A204.1 (cell line): ENCODE measurements around the gene ROR2.

Experiments used
- FAIRE-seq: peaks from 2 replicates; lab custom pipeline; 2012; peaks lifted over from hg19 to GRCh38; lab: Jason Lieb, UNC

ROR2 gene

DNA sequence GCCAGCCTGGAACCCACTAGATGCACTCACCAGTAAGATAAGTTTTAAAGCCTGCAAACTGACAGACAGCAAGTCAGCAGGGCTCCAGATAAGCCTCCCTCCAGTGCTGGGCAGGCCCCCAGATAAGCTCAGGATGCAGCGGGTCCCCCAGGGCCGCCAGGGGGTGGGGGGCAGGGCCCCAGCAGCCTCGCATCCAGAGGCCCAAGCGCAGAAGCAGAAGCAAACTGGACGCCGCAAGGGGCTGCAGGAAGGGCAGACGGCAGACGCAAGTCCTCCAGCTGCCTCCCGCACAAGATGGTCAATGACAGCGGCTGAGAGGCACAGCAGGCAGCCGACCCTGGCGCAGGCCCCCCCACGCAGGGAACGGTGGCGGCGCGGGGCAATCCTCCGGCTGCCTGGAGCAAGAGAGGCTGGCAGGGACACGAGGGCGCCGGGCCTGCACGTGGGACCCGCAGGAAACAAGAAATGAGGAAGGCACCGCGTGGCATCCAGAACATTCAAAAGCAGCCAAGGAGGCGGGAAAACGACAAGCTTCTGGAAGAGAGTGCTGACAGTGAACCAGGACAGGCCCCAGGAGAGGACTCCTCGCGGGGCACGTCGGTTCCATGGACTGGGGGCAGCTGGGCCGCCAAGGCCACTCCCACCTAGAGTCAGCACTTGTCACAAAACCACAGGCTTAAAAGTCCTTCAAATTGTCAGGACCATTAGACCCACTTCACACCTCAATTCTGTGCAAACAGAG, 49.8 kb downstream of the ROR2 start:
- FAIRE-seq, result no peak

DNA sequence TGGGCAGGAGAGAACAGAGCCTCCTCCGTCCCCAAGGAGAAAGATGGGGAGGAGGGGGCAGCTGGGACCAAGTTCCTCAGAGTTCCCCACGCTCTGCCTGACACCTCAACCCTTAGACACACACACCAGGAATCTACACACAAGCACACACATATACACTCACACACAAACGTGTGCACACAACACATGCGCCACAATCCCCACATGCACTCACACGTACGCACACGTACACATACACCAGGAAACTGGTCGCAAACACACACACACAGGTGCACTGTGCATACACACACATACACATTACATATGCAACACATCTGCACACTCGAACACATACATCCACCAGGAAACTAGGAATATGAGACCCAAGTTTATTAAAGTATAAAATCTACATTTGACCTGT, 50.4 kb downstream of the ROR2 start:
- no peak for FAIRE-seq

DNA sequence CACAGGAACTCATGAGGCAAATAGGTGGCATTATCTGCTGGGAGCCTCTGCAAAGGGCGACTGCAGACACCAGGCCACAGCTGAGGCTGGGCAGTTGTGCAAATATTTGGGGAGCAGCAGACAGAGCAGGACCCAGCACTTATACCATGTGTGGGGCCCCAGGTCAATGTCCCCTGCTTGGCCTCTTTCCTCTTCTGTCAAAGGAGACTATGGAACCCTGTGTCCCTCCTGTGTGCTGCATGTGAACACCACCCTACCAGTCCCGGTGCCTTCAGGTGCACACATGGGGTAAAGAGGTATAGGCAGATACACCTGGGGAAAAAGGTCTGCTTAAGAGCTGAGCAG, 50.8 kb downstream of the ROR2 start:
- FAIRE-seq, result no peak

DNA sequence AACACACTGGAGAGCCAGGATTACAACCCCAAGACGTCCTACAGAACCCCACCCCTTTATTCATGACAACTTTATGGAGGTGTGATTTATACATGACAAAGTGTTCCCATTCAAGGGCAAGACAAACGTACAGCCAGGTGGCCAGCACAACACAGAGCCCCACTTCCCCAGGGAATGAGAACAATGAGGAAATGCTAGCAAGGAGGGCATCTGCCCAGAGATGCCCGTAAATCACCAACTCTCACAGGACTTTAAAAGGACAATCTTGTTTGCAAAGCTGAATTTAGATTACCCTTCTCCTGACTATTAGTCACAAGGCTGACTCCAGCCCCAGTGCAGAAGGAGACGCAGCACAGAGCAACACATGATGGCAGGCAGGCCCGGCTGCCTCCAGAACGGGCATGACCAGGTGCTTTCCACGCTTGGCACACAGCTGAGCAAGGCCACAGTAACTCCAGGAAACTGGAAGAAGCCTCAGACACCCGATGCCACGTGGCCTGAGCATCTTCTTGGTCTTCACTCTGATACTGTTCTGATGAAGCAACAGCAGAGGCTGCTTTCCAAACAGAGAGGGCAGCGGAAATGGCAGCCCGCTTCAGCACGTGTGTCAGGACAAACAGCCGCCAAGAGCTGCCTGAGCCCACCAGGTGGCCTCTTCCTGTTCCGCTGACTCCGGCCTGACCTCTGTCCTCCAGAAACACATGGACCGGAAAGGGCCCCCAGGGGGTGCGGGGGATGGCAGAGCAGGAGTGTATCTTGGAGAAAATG, 51.4 kb downstream of the ROR2 start:
- FAIRE-seq, result no peak

DNA sequence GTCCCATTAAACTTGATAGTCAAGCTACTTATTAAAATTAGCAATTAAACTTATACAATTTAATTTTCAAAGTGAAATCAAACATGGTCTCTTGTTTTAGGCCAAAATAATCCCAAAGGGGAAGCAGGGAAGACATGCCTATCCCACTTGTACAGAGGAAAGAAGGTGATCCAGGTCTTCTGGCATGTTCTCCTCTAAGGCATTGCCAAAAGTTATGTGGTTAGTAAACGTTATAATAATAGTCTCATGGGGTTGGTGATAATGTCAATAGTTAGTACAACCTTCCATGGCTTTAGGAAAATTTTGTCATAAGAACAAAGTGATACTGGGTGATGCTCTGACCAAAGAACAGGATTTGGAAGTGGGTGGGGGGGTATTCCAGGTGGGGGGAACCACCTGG, 52.8 kb downstream of the ROR2 start:
- FAIRE-seq, result no peak

DNA sequence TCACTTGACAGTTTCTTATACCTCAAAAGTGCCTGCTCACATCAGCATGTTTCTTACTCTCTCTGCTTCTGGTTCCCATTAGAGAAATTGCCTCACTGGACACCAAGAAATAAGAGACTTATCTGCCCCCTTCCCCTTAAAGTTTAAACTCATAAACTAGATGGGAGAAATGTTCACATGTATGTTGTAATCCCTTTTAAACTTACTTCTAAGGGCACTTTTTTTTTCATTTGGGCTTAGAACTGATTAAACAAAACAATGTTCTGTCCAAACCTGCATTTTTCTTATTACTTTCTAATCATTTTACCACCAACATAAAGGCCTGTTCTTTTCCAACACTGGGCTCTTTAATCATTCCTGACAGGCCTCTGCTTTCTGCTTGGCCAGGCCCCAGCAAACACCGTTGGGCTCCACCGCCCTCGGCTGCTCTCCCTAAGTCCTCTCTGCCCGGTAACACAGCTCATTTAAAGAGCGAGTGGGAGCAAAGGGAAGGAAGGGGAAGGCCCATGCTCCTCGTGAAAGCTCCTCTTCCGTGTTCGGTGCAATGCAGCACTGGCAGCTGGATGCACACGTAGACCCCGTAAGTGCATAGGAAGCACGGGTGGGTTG, 53.4 kb downstream of the ROR2 start:
- no peak for FAIRE-seq

DNA sequence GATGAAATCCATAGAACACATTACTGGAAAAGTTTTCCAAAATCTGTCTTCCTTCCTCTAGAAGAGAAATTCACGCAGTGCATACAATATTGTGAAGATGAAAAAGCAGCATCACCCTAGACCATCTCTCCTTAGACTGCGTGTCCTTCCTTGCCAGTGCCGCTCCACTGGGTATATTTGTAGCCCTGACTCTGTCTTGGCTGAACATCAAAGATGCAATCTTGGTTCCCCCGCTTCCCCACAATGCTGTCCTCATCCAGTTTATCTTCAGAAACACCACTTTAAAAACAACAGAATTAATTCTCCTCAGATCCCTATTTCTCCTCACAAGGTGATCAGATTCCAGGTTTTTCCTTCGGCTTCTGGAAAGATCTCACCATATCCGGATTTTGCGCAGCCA, 53.9 kb downstream of the ROR2 start:
- FAIRE-seq, result no peak

DNA sequence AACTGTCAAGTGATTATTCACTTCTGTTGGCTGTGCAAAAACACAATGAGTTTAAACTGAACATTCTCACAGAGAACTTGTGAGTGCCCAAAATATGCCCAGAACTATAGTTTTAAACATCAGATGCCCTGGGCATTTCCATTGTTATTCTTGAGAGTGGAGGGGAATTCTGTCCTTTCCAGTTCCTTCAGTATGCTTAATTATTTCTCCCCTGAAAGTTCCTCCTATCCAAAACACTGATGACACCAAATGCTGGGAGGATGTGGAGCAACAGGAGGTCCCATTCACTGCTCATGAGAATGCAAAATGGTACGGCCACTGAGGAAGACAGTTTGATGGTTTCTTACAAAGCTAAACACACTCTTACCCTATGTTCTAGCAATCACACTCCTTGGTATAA, 55.5 kb downstream of the ROR2 start:
- no peak for FAIRE-seq

DNA sequence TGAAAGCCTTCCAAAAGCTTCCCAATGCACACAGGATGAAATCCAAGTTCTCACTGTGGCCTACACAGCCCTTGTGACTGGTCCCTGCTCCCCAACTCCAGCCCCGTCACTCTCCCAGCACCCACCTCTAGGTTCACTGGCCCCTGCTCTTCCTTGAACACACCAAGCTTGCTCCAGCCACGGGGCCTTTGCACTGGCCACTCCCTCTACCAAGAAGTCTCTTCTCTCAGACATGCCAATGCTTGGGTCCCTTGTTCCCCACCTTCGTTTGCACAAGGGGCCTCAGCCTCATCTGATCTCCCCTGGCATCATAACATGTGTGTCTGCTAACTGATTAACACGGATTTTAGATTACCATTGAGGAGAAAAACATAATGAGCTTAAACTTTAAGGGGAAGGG, 56.0 kb downstream of the ROR2 start:
- FAIRE-seq, result no peak

DNA sequence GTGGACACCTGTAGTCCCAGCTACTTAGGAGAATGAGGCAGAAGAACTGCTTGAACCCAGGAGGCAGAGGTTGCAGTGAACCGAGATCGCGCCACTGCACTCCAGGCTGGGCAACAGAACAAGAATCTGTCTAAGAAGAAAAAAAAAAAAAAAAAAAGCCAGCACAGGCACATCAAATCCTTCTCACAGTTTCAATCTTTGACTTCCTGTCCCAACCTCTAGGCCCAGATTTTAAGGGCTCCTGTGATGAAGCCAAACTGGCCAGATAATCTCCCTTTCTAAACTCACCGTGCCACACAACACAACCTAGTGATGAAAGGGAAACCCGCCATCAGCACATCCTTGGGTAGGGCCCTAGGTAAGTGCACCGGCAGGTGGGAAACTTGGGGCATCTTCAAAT, 58.1 kb downstream of the ROR2 start:
- FAIRE-seq, result no peak

DNA sequence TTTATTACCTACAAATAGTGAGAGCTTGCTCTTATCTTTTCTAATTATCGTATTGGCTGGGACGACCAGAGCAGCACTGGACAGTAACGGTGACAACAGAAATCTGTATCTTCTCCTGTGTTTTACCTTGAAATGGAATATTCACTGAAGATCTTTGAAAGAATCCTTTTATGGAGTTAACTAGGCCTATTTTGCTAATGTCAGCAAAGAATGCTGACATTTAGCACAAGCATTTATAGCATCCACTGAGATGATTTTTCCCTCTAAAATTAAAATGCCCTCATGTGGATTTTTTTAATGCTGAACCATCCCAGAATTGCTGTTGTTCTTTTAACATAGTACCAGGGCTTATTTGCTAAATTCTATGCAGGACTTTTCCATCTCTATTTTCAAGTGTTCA, 59.4 kb downstream of the ROR2 start:
- no peak for FAIRE-seq

DNA sequence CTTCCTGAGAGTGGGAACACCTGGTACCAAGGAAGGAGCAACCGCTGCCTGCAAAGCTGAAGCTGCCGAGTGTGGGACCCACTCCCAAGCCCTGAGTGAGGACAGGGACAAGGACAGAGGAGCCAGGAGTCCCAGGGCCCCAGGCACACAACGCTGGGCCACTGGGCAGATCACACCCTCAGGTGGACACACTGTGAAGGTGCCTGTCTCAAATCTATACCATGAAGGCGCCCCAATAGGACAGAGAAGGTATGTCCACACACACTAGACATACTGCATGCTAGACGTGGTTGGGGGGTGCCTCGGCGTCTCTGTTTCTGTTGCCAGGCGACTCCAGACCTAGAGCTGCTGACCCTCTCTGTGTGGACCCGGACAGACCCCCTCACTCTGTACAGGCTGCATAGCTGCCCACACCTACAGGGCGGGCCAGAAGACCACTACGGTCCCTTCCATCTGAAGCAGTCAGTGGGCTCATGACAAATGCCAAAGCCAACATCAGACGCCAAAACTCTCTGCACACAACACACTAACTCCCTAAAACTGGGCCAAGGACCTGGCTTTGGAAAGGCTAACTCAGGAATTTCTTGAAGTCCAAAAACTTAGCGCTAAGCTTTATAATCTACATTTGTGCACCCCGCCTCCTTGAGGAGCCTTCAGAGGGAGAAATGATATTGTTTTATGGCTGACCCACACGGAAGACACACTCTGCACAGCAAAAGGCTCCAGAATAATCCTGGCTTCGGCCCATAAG, 60.7 kb downstream of the ROR2 start:
- FAIRE-seq, result no peak

DNA sequence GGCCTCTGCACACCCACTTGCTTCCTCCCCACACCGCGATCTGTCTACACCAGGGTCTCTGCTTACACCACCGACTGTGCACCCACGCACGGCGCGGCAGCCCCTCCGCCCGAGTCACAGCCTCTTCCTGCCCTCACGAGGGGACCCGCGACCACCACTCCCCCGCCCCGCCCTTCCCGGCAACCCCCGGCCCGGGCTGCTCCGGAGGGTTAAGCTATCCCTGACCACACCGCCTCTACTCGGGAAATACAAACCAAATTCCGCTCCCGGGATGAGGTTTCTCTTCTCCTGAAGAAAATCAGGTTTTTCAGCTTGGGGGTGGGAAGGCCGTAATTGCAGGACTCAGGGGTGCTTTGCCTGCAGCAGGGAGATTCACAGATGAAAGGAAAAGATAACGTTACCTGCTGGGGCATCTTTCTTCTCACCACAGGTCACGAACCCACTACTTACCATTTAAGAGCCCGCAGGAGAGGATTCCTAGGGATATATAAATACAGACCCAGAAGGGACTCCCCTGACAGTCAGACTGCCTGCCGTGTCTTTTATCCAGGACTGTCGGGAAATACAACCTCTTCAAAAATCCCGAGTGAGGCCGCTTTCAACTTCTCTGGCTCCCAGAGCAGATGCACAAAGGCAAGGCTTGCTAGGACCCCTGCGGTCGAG, 63.5 kb downstream of the ROR2 start:
- no peak for FAIRE-seq

DNA sequence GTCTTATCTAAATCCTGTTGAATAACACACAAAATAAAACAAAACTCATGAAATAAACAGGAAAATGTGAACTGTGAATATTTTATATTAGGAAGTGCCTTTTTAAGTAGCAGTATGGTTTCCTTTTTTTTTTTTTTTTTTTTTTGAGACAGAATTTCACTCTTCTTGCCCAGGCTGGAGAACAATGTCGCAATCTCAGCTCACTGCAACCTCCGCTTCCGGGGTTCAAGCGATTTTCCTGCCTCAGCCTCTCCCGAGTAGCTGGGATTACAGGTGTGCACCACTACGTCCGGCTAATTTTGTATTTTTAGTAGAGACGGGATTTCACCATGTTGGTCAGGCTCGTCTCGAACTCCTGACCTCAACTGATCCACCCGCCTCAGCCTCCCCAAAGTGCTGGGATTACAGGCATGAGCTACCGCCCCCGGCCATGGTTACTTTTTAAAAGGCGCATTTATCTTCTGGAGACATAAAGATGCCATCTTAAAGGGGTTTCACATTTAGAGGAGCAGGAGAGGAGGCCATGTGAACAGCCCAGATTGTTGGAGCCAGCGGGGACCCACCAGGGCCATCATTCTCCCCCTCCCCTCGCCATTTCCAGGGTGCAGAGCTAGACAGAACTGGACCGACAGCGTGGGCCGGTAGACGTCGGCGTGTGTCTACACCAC, 64.1 kb downstream of the ROR2 start:
- FAIRE-seq, result no peak

DNA sequence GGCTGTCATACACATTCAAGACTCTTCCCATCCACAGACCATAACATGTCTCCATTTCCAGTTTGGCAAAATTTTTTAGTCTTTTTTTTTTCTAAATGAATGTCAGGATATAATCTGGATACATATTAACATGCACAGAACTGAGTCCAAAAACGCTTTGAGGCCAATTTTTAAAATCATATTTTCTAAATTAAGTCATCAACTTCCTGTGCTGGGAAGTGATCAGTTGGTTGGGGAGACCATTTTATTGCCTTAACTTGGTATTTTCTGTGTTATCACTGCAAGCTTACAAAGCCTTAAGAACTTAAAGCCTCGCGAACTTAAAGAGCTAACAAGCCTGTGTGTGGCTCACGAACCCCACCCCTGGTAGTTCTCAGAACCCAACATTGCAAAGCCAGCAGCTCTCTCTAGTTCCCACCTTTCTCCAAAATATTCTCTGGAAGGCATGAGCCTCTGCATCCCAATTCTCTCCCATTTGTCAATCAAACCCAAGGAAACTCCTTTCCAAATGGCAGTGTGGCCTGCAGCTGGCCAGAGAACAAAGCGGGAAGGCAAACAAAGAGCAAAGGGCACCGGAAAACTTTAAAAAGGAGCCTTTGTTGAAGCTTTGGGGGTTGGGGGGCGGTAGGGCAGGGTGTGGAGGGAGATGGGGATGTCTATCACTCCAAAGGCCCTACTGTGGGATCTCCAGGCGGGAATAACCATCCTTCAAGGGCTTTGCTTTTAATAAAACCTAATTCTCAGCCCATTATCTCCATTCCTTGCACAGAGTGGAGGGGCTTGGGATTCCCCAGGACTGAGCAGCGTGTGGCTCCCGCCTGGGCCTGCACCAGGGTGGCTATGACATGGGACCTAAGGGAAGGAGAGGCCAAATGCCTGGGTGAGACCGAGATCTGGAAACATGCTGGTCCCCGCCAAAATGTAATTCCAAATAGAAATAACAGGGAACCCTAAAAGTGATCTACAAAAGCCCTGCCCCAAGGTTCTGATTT, 65.0 kb downstream of the ROR2 start:
- FAIRE-seq, result no peak

DNA sequence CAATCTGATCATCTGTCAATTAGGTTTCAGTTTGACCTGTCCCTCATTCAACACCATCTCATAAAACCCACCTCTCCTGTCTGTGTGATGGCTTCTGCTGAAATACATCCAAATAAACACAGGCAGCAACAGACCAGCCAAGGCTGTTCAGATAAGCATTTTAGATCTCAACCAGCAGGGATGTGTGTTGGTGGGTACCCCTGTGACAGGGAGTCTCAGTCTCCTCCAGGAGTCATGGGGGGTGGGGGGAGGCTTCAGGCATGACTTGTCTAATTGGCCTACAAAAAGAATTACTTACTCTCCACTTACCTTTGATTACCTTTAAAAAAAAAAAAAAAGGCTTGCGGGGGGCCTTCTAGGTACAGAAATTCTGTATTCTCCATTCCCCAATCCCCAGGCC, 65.9 kb downstream of the ROR2 start:
- no peak for FAIRE-seq

DNA sequence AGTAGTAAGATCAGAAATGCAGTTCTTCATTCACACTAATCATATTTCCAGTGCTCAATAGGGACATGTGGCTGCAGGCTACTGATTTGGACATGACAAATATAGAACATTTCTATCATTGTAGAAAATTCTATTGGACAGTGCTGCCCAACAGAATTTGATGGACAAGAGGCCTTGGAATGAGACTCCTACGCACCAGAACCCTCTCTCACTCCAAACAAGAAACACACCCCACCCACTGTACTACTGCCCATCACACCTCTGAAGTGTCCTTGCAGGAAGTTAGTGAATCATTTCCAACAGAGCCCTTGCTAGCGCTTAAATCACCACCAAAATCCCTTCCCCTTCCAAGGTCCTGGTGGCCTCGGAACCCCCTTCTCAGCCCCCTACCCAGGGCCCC, 66.5 kb downstream of the ROR2 start:
- FAIRE-seq, result no peak

DNA sequence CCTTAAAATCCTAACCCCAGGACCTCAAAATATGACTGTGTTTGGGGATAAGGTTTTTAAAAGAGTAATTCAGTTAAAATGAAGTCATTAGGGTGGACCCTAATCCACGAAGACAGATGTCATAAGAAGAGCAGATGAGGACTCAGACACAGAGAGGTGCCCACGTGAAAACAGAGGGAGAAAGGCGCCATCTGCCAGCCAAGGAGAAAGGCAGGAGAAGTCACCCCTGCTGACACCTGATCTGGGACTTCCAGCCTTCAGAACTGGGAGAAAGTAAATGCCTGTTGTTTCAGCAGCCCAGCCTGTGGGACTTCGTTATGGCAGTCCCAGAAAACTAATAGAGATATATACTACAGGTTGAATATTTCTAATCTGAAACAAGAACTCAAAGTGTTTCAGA, 67.4 kb downstream of the ROR2 start:
- FAIRE-seq, result no peak

DNA sequence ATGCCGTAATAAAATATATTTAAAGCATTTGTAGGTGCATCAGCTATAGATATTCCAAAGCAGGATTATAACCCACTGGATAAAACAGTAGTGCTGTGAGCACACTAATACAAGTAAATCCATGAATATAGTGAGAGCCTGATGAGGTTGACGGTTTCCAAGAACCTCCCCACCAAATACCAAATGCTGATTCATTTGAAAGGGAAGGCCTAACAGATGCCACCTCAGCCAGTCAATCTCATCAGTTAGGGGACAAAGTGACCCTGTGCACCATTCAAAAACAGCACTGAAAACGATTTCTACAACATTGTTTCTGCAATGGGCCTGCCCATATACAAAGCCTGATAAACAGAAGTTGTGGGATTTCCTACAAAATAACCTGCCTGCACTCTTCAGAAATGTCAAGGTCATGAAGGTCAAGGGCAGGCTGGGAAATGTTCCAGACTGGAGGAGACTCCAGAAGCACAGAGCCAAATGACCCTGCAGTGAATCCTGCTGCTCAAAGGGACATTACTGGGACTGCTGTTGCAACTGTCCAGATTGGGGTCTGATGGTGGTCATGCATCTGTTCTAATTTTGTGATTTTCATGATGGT, 69.6 kb downstream of the ROR2 start:
- no peak for FAIRE-seq

DNA sequence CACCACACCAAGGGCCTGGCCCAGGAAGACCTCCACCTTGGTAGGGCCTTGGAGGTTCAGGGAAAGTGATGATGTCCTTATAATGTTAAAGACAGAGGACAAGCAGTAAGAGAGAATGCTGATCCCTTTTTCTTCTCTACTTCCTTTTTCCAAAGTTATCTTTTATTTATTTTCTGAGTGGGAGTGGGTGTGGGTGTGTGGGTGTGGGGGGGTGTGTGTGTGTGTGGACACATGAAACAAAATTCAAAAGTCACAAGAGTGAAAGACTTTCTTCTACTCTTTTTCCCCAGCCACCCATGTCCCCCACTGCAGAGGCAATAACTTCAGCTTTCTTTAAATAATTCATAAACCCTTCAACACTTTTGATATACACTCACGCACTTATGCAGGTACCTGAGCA, 70.8 kb downstream of the ROR2 start:
- no peak for FAIRE-seq
